Loucy (cell line): Measurements from ENCODE around the gene PALLD.

ENCODE experiments used
- H2AFZ ChIP-seq: fragments of 200-600 bp; sonication (generic); 2 replicates; pipeline ENCODE4 v1.6.0; 2016; ENCODE audit warnings: antibody characterized with exemption, mild to moderate bottlenecking, low read length, moderate library complexity
- H3F3A ChIP-seq: fragments of 200-600 bp; 2 replicates; pipeline ENCODE4 v1.6.0; 2016; ENCODE audit warnings: antibody characterized with exemption, low read depth, mild to moderate bottlenecking
- H3K27me3 ChIP-seq: fragments of 200-600 bp; sonication (generic); 2 replicates; pipeline ENCODE4 v1.6.1; 2014; ENCODE audit warnings: low read length, mild to moderate bottlenecking; ENCODE audit not compliant: insufficient read depth, poor library complexity, severe bottlenecking
- H3K36me3 ChIP-seq: fragments of 200-600 bp; sonication (generic); 2 replicates; pipeline ENCODE4 v1.6.1; 2016; ENCODE audit warnings: low read length; ENCODE audit not compliant: insufficient read depth
- H3K4me1 ChIP-seq: fragments of 200-600 bp; sonication (generic); 2 replicates; pipeline ENCODE4 v1.5.1; 2014; ENCODE audit warnings: low read length, mild to moderate bottlenecking; ENCODE audit not compliant: insufficient read depth, poor library complexity, severe bottlenecking
- H3K4me2 ChIP-seq: fragments of 200-600 bp; sonication (generic); 2 replicates; pipeline ENCODE4 v1.6.0; 2014; ENCODE audit warnings: antibody characterized with exemption, low read length, low read depth, mild to moderate bottlenecking; ENCODE audit not compliant: poor library complexity, severe bottlenecking
- H3K4me3 ChIP-seq: fragments of 200-600 bp; sonication (generic); 2 replicates; pipeline ENCODE4 v1.5.1; 2014; ENCODE audit warnings: low read length, mild to moderate bottlenecking, mixed read lengths; ENCODE audit not compliant: poor library complexity, severe bottlenecking
- H3K79me2 ChIP-seq: fragments of 200-600 bp; sonication (generic); 2 replicates; pipeline ENCODE4 v1.6.1; 2014; ENCODE audit warnings: low read length; ENCODE audit not compliant: insufficient read depth
- H3K9ac ChIP-seq: fragments of 200-600 bp; sonication (generic); 2 replicates; pipeline ENCODE4 v1.6.0; 2014; ENCODE audit warnings: mild to moderate bottlenecking, low read depth, low read length, moderate library complexity; ENCODE audit not compliant: poor library complexity, severe bottlenecking
- H3K9me2 ChIP-seq: fragments of 200-600 bp; sonication (generic); replicated peaks from 2 replicates; pipeline ENCODE4 v1.6.1; 2016; ENCODE audit warnings: low read depth, low read length, mixed read lengths
- H3K9me3 ChIP-seq: fragments of 200-600 bp; sonication (generic); 2 replicates; pipeline ENCODE4 v1.6.1; 2014; ENCODE audit warnings: mild to moderate bottlenecking, antibody characterized with exemption, low read length, low read depth; ENCODE audit not compliant: insufficient read depth
- H4K20me1 ChIP-seq: fragments of 200-600 bp; sonication (generic); 2 replicates; pipeline ENCODE4 v1.6.0; 2014; ENCODE audit warnings: antibody characterized with exemption, low read length, mild to moderate bottlenecking; ENCODE audit not compliant: insufficient read depth, poor library complexity, severe bottlenecking
- CTCF ChIP-seq: fragments of 200-600 bp; sonication (generic); conservative IDR thresholded peaks from 2 replicates; pipeline ENCODE4 v1.5.1; 2014; ENCODE audit warnings: mild to moderate bottlenecking, antibody characterized with exemption, low read length
- EZH2phosphoT487 ChIP-seq: fragments of 200-600 bp; IDR thresholded peaks from 2 replicates; pipeline ENCODE4 v1.6.1; 2018; ENCODE audit warnings: antibody characterized with exemption, mild to moderate bottlenecking, moderate library complexity, borderline replicate concordance

PALLD gene

GRCh38 chr4:168621806-168622589 lies 125.1 kb downstream of the PALLD start:
- H3K36me3 ChIP-seq: no peaks in the 10 kb centered on the region
- H3K27me3 ChIP-seq: no peaks in the 10 kb centered on the region
- H3K4me1 ChIP-seq: no peaks in the 10 kb centered on the region
- no peak overlapping the region for H2AFZ ChIP-seq
- TF ChIP-seq CTCF (no peak), EZH2phosphoT487 (no peak)
- no peak overlapping the region for H3K9ac ChIP-seq
- H4K20me1 ChIP-seq: no peaks in the 10 kb centered on the region
- H3K4me3 ChIP-seq: no peak overlapping the region
- no peaks in the 10 kb centered on the region for H3K9me3 ChIP-seq
- H3K4me2 ChIP-seq: no peak overlapping the region
- no peaks in the 10 kb centered on the region for H3F3A ChIP-seq
- H3K9me2 ChIP-seq: no peaks in the 10 kb centered on the region
- H3K79me2 ChIP-seq: no peaks in the 10 kb centered on the region

DNA sequence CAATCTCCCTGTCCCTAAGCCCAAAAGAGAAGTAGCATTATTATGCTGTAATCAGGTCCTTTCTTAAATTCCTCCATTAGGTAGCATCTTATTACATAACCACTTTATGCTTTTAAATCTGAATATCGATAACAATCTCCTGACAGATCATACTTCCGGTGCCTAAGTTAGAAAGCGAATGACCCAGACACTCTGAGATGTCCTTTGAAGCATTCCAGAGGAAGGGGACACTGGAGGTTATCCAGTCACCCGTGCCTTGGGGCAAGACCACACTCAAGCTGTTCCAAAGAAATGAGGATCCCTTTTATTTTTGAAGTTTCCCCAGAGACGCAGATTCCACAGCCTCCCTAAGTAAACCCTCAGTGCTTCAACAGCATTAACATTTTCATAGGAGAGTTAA lies 125.7 kb downstream of the PALLD start:
- H3K4me3 ChIP-seq: no peak overlapping the region
- TF ChIP-seq EZH2phosphoT487 (no peak), CTCF (no peak)
- no peaks in the 10 kb centered on the region for H3K27me3 ChIP-seq
- no peaks in the 10 kb centered on the region for H3K36me3 ChIP-seq
- no peaks in the 10 kb centered on the region for H3K4me1 ChIP-seq
- no peaks in the 10 kb centered on the region for H3F3A ChIP-seq
- H4K20me1 ChIP-seq: no peaks in the 10 kb centered on the region
- H3K9me3 ChIP-seq: no peaks in the 10 kb centered on the region
- no peaks in the 10 kb centered on the region for H3K9me2 ChIP-seq
- H3K79me2 ChIP-seq: no peaks in the 10 kb centered on the region
- H2AFZ ChIP-seq: no peak overlapping the region
- H3K9ac ChIP-seq: no peak overlapping the region
- H3K4me2 ChIP-seq: no peak overlapping the region

DNA sequence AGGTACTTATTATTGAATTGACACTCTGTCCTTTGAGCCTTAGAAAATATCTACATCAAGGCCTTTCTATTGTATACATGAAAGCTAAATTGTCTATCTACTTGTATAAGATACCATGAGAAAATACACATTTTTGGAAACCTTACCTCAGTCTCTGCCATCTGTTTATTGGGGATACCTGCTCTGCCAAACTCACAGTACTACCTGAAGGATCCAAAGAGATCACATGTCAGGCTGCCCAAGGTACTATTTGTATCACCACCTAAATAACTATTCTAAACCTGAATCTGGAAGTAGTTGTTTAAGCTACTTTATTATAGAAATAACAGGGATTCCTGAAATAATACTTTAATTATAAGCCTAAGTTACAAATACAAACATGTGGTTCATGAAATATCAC lies 126.2 kb downstream of the PALLD start:
- Histone ChIP-seq H3K27me3 (no peaks in the 10 kb centered on the region), H3K4me1 (no peaks in the 10 kb centered on the region), H3K9me2 (no peaks in the 10 kb centered on the region), H4K20me1 (no peaks in the 10 kb centered on the region), H3K4me3 (no peak overlapping the region), H3K4me2 (no peak overlapping the region), H2AFZ (no peak overlapping the region), H3K79me2 (no peaks in the 10 kb centered on the region), H3K9me3 (no peaks in the 10 kb centered on the region), H3K36me3 (no peaks in the 10 kb centered on the region), H3K9ac (no peak overlapping the region), H3F3A (no peaks in the 10 kb centered on the region)
- TF ChIP-seq CTCF (no peak), EZH2phosphoT487 (no peak)
